CD14-positive monocyte (primary cell): ENCODE measurements around the gene DSP. TPM values are rescaled to one million over a fixed set of nuclear protein-coding genes. Genes with fewer than 3 reads are reported as not detected.

Experiments used
- DNase-seq, 3 donors: peaks; one replicate each; pipeline ENCODE4 v3.0.0-alpha.2; 2011 to 2022
- H2AFZ ChIP-seq: 2 replicates; pipeline ENCODE4 v1.6.0; 2012; ENCODE audit warnings: mild to moderate bottlenecking, low read depth, low read length, inconsistent platforms; ENCODE audit not compliant: insufficient read depth, poor library complexity, severe bottlenecking
- H3K27ac ChIP-seq, 2 donors: 1 replicate in 1 of 2; 2 replicates in 1 of 2; pipeline ENCODE4 v1.5.1; 2012 to 2013; ENCODE audit warnings: low read length in 2 of 2, control low read depth in 1 of 2, inconsistent platforms in 1 of 2, low read depth in 1 of 2, mild to moderate bottlenecking in 1 of 2
- H3K27me3 ChIP-seq, 2 donors: one replicate each; pipeline versions ENCODE4 v1.6.0 to v1.6.1; 2011 to 2013; ENCODE audit warnings: low read length in 2 of 2; ENCODE audit not compliant: control insufficient read depth in 2 of 2, insufficient read depth in 2 of 2
- H3K36me3 ChIP-seq, 2 donors: replicated peaks in 1 of 2; 1 replicate in 1 of 2; 2 replicates in 1 of 2; pipeline versions ENCODE4 v1.5.1 to v1.6.1; 2012 to 2013; ENCODE audit warnings: low read length in 2 of 2, control low read depth in 1 of 2, inconsistent platforms in 1 of 2, mild to moderate bottlenecking in 1 of 2; ENCODE audit not compliant: insufficient read depth in 2 of 2, control insufficient read depth in 1 of 2
- H3K4me1 ChIP-seq, 2 donors: 1 replicate in 1 of 2; 2 replicates in 1 of 2; pipeline versions ENCODE4 v1.5.1 to v1.6.1; 2012 to 2013; ENCODE audit warnings: low read length in 2 of 2, control low read depth in 1 of 2, inconsistent platforms in 1 of 2, mild to moderate bottlenecking in 1 of 2, moderate library complexity in 1 of 2; ENCODE audit not compliant: insufficient read depth in 2 of 2, control insufficient read depth in 1 of 2
- H3K4me2 ChIP-seq: replicated peaks from 2 replicates; pipeline ENCODE3; 2012; ENCODE audit warnings: low read length, moderate library complexity, mild to moderate bottlenecking; ENCODE audit not compliant: poor library complexity, severe bottlenecking; ENCODE audit errors: extremely low read depth
- H3K4me3 ChIP-seq, 3 experiments: fragments of 200-600 bp in 1 of 3; sonication (generic) in 1 of 3; replicated peaks in 1 of 3; 1 replicate in 2 of 3; 2 replicates in 1 of 3; pipeline ENCODE4 v1.5.1; 2011 to 2013; ENCODE audit warnings: low read length in 3 of 3, mild to moderate bottlenecking in 3 of 3, control low read depth in 2 of 3, low read depth in 2 of 3, inconsistent platforms in 1 of 3, moderate library complexity in 1 of 3
- H3K79me2 ChIP-seq: 2 replicates; pipeline ENCODE4 v1.6.0; 2012; ENCODE audit warnings: mild to moderate bottlenecking, control low read depth, inconsistent platforms, low read length, moderate library complexity; ENCODE audit not compliant: insufficient read depth
- H3K9ac ChIP-seq: 2 replicates; pipeline ENCODE4 v1.6.0; 2017; ENCODE audit warnings: low read length, mild to moderate bottlenecking; ENCODE audit not compliant: insufficient read depth, poor library complexity, severe bottlenecking
- H3K9me3 ChIP-seq, 2 donors: replicated peaks in 1 of 2; 1 replicate in 1 of 2; 2 replicates in 1 of 2; pipeline versions ENCODE4 v1.5.1 to v1.6.1; 2012 to 2013; ENCODE audit warnings: low read length in 2 of 2, control low read depth in 1 of 2; ENCODE audit not compliant: control insufficient read depth in 1 of 2, insufficient read depth in 1 of 2
- H4K20me1 ChIP-seq: 2 replicates; pipeline ENCODE4 v1.6.0; 2012; ENCODE audit warnings: mild to moderate bottlenecking, low read length, control low read depth, moderate library complexity; ENCODE audit not compliant: insufficient read depth
- H3K27ac Mint-ChIP-seq, 7 donors: one replicate each; pipeline ENCODE4 v1.8.0; 2020; ENCODE audit warnings: mild to moderate bottlenecking in 7 of 7, mixed read lengths in 7 of 7, moderate library complexity in 6 of 7, inconsistent platforms in 2 of 7
- H3K27me3 Mint-ChIP-seq, 3 donors: one replicate each; pipeline ENCODE4 v1.8.0; 2021 to 2022; ENCODE audit warnings: low read depth in 3 of 3, mild to moderate bottlenecking in 3 of 3, mixed read lengths in 3 of 3, moderate library complexity in 3 of 3, inconsistent platforms in 1 of 3
- H3K36me3 Mint-ChIP-seq, 2 donors: one replicate each; pipeline ENCODE4 v1.8.0; 2020; ENCODE audit warnings: mixed read lengths in 2 of 2, inconsistent platforms in 1 of 2, mild to moderate bottlenecking in 1 of 2
- H3K4me1 Mint-ChIP-seq: one replicate; pipeline ENCODE4 v1.8.0; 2020; ENCODE audit warnings: mild to moderate bottlenecking, mixed read lengths
- H3K4me3 Mint-ChIP-seq, 2 donors: one replicate each; pipeline ENCODE4 v1.8.0; 2020; ENCODE audit warnings: mild to moderate bottlenecking in 2 of 2, mixed read lengths in 2 of 2, moderate library complexity in 1 of 2
- H3K9me3 Mint-ChIP-seq, 7 donors: one replicate each; pipeline ENCODE4 v1.8.0; 2020 to 2022; ENCODE audit warnings: mixed read lengths in 7 of 7, mild to moderate bottlenecking in 6 of 7, moderate library complexity in 6 of 7, inconsistent platforms in 2 of 7
- WGBS: methylation state at CpG from one replicate; pipeline ENCODE4 v1.1.5; 2013; ENCODE audit warnings: missing lambda C conversion rate; ENCODE audit not compliant: insufficient coverage; 5-methylcytosine and 5-hydroxymethylcytosine counted together
- intact Hi-C, 2 donors: fragments of 100-400 bp; cut with micrococcal nuclease; formaldehyde crosslinking; loops; one replicate each; pipeline versions ENCODE4 v1.15.0 to v1.15.1; 2023
- polyA plus RNA-seq, 3 donors: library from polyadenylated mRNA; depleted of rRNA in 1 of 3; unstranded in 2 of 3; stranded (reverse) in 1 of 3; fragments of 300-500 nt in 2 of 3; fragments of >200 nt in 1 of 3; fragmentation: Illumina TruSeq in 2 of 3; gene quantifications; 1 replicate in 2 of 3; 2 replicates in 1 of 3; pipeline ENCODE4 v1.2.3, GENCODE V29; 2012 to 2021
- TF ChIP-seq, protein P1 (sequence below): fragments of 200-600 bp; IDR thresholded peaks from one replicate; pipeline ENCODE4 v1.8.0; 2022; ENCODE audit warnings: antibody characterized with exemption, mild to moderate bottlenecking

Gene DSP
- polyA plus RNA-seq, 3 donors: not detected

DNA sequence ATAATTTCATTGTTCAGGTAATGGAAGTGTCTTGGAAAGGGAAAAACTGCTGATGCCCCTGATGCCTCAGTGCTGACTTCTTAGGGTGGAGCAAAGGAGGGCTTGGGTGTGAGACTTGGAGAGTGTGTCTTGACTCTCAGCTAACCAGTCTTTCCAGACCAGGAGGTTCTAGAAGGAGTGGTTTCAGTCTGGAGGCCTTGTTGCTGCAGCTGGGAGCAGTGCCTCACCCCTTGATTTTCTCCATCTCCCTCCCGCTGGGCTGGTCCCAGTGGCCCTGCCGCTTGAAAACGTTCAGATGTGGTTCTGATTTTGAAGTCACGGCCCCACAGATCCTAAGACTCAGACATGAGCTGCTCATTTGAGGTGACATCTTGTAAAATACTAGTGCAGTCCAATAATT, 5.4 kb downstream of the DSP start:
- Histone ChIP-seq H3K4me2 (no peak overlapping the region), H4K20me1 (no peaks in the 10 kb centered on the region), H3K27ac (no peak overlapping the region), H3K27me3 (peaks cover 57 to 89% of the 10 kb centered on the region in 2 donors), H3K79me2 (no peaks in the 10 kb centered on the region), H3K9me3 (peaks cover 0 to 18% of the 10 kb centered on the region in 2 donors), H3K36me3 (no peaks in the 10 kb centered on the region), H3K9ac (no peak overlapping the region), H3K4me3 (no peak overlapping the region), H3K4me1 (peaks cover 7 to 12% of the 10 kb centered on the region in 2 donors), H2AFZ (no peak overlapping the region)
- peaks cover 12% of the 10 kb centered on the region for H3K4me1 Mint-ChIP-seq
- peaks cover 0 to 13% (median 4%) of the 10 kb centered on the region in 7 donors for H3K9me3 Mint-ChIP-seq
- H3K27ac Mint-ChIP-seq: no peak overlapping the region
- H3K36me3 Mint-ChIP-seq: peaks cover 4 to 5% of the 10 kb centered on the region in 2 donors
- DNase-seq: no peak
- peaks cover 73 to 88% (median 78%) of the 10 kb centered on the region in 3 donors for H3K27me3 Mint-ChIP-seq
- H3K4me3 Mint-ChIP-seq: peak overlapping the region in 1 of 2 donors; percentile 64
- WGBS: 87% methylated on average over 4 of the region's 4 CpGs
- intact Hi-C loops: no loop called here
- TF ChIP-seq, protein P1, sequence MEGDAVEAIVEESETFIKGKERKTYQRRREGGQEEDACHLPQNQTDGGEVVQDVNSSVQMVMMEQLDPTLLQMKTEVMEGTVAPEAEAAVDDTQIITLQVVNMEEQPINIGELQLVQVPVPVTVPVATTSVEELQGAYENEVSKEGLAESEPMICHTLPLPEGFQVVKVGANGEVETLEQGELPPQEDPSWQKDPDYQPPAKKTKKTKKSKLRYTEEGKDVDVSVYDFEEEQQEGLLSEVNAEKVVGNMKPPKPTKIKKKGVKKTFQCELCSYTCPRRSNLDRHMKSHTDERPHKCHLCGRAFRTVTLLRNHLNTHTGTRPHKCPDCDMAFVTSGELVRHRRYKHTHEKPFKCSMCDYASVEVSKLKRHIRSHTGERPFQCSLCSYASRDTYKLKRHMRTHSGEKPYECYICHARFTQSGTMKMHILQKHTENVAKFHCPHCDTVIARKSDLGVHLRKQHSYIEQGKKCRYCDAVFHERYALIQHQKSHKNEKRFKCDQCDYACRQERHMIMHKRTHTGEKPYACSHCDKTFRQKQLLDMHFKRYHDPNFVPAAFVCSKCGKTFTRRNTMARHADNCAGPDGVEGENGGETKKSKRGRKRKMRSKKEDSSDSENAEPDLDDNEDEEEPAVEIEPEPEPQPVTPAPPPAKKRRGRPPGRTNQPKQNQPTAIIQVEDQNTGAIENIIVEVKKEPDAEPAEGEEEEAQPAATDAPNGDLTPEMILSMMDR: no peak

DNA sequence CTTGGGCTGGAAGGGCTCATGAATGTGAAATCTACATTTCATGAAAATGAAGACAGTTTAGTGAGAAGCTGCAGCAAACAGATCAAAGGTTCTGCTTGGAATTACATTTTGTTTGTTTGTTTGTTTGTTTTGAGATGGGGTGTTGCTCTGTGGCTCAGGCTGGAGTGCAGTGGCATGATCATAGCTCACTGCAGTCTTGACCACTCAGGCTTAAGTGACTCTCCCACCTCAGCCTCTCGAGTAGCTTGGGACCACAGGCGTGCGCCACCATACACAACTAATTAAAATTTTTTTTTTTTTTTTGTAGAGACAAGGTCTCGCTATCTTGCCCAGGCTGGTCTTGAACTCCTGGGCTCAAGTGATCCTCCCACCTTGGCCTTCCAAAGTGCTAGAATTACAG, 5.8 kb downstream of the DSP start:
- no peak for DNase-seq
- no peak overlapping the region for H3K27ac Mint-ChIP-seq
- H3K36me3 ChIP-seq: no peaks in the 10 kb centered on the region
- no CpG with 5 or more reads among the region's 4 CpGs for WGBS
- peak overlapping the region in 1 of 2 donors; percentile 64 for H3K4me3 Mint-ChIP-seq
- peaks cover 71 to 88% (median 79%) of the 10 kb centered on the region in 3 donors for H3K27me3 Mint-ChIP-seq
- no peaks in the 10 kb centered on the region for H3K79me2 ChIP-seq
- no peaks in the 10 kb centered on the region for H4K20me1 ChIP-seq
- H3K4me3 ChIP-seq: no peak overlapping the region
- no peak overlapping the region for H2AFZ ChIP-seq
- peaks cover 0 to 14% of the 10 kb centered on the region in 2 donors for H3K9me3 ChIP-seq
- peaks cover 0 to 12% (median 4%) of the 10 kb centered on the region in 7 donors for H3K9me3 Mint-ChIP-seq
- H3K4me1 ChIP-seq: peaks cover 3 to 8% of the 10 kb centered on the region in 2 donors
- H3K27me3 ChIP-seq: peaks cover 53 to 85% of the 10 kb centered on the region in 2 donors
- no peak overlapping the region for H3K4me2 ChIP-seq
- H3K9ac ChIP-seq: no peak overlapping the region
- H3K4me1 Mint-ChIP-seq: peaks cover 9% of the 10 kb centered on the region
- H3K27ac ChIP-seq: no peak overlapping the region
- peaks cover 4 to 5% of the 10 kb centered on the region in 2 donors for H3K36me3 Mint-ChIP-seq
- TF ChIP-seq, protein P1: no peak
- intact Hi-C loops: no loop called here
